Activated T-cell treated with anti-CD3 and anti-CD28 coated beads, Interleukin-2, amount 50 U/mL, for 4 hours (primary cell): ENCODE measurements around the gene DLG2. TPM values are rescaled to one million over a fixed set of nuclear protein-coding genes. Genes with fewer than 3 reads are reported as not detected.

Source experiments
- ATAC-seq, 2 donors: fragments of 200-7000 bp; cut with Tn5 transposase; one replicate each; pipeline ENCODE4 v1.10.0; 2021
- DNase-seq: peaks from one replicate; pipeline ENCODE4 v3.0.0-alpha.2; 2020
- H3K27me3 Mint-ChIP-seq: one replicate; pipeline ENCODE4 v1.8.0; 2021; ENCODE audit warnings: low read depth, mixed read lengths
- H3K36me3 Mint-ChIP-seq: one replicate; pipeline ENCODE4 v1.8.0; 2022; ENCODE audit warnings: mixed read lengths; ENCODE audit not compliant: insufficient read depth
- H3K4me1 Mint-ChIP-seq: one replicate; pipeline ENCODE4 v1.8.0; 2021; ENCODE audit warnings: low read depth, mixed read lengths
- H3K4me3 Mint-ChIP-seq: one replicate; pipeline ENCODE4 v1.8.0; 2021; ENCODE audit warnings: mild to moderate bottlenecking, moderate library complexity, mixed read lengths
- H3K9me3 Mint-ChIP-seq: one replicate; pipeline ENCODE4 v1.8.0; 2021; ENCODE audit warnings: mixed read lengths
- total RNA-seq, 3 donors: library from RNA; stranded (reverse); gene quantifications; one replicate each; pipeline ENCODE4 v1.2.1, GENCODE V29; 2021

Gene DLG2
- total RNA-seq, 3 donors from 2014 or later, result 0.54 to 1.3 (median 0.58) TPM

DNA sequence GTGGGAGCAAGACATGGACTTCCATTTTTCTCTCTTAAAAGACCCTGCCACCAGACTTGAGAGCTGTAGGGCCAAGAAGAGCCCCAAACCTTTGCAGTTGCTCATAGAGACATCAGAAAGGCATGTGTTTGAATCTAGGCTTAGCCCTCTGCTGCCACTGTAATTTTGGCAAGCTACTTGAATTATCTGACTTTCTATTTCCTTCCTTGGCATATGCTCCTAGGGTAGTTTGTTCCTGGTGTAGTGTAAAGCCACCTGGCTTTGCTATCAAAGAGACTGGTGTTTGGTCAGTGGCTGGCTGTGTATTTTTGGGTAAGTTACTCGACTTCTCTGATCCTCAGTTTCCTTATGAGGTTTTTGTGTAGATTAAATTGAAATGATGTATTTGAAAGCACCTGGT lies 2088.9 kb downstream of the DLG2 start:
- ATAC-seq (no peak), DNase-seq (no peak)
- Mint-ChIP-seq H3K4me1 (no peaks in the 10 kb centered on the region), H3K4me3 (no peak overlapping the region), H3K27me3 (no peaks in the 10 kb centered on the region), H3K9me3 (no peaks in the 10 kb centered on the region), H3K36me3 (no peaks in the 10 kb centered on the region)

DNA sequence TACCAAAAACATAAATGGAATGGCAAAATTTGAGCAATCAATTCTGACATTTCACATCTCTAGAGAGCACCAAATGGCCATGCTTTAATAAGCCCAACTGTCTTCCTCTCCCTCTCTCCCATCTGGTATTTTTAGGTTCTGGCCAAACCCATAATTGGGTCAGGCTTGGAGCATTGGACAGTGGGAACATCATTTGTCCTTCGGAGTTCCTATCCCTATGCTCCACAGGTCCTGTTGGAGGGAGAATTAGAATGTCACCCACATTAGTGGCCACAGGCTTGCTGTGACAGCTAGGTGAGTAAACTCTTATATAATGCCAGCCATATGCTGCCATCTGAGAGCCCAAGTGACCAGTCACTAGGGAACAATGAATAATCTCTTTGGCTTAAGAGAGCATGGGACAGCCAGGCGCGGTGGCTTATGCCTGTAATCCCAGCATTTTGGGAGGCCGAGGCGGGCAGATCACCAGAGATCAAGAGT lies 2090.0 kb downstream of the DLG2 start:
- no peaks in the 10 kb centered on the region for H3K9me3 Mint-ChIP-seq
- DNase-seq (no peak), ATAC-seq (no peak)
- H3K4me1 Mint-ChIP-seq, result no peaks in the 10 kb centered on the region
- H3K36me3 Mint-ChIP-seq, result no peaks in the 10 kb centered on the region
- no peaks in the 10 kb centered on the region for H3K27me3 Mint-ChIP-seq
- H3K4me3 Mint-ChIP-seq, result no peak overlapping the region

DNA sequence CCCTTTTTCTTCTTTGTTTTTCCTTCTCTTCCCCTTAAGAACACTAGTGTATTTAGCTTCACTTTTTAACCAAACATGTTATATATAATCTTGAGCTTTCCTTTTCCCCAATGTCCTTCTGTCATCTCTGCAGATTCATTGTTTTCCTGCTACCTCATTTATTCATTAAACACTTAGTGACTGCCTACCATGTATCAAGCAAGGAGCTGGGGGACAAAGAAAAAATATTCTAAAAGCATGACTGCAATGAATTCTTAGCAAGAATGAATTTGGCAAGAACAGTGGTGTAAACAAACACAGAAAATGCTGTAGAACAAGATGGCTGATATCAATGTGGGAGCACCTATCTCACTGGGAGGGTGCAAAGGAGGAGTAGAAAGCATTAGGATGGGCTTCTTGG lies 2094.0 kb downstream of the DLG2 start:
- Mint-ChIP-seq H3K27me3 (no peaks in the 10 kb centered on the region), H3K4me1 (no peaks in the 10 kb centered on the region), H3K9me3 (no peaks in the 10 kb centered on the region), H3K36me3 (no peaks in the 10 kb centered on the region), H3K4me3 (no peak overlapping the region)
- ATAC-seq (no peak), DNase-seq (no peak)

DNA sequence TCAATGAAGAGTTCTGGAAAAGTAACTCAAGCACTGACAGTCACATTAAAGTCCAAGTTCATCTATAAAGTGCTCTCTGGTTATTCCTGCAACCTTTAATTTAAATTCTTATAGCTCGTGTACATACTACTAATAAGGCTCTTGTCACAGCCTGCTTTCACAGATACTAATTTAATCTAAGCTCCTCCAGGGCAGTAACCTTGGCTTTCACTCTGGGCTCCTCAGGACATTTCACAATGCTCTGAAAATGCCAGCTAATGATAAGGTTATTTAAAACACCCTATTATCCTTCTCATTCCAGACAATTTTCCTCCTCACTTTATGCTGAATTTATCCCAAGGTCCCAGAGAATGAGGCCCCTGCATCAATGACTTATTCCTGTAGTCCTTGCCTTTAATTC lies 2098.3 kb downstream of the DLG2 start:
- H3K27me3 Mint-ChIP-seq, result no peaks in the 10 kb centered on the region
- H3K36me3 Mint-ChIP-seq, result no peaks in the 10 kb centered on the region
- ATAC-seq (no peak), DNase-seq (no peak)
- H3K9me3 Mint-ChIP-seq, result no peaks in the 10 kb centered on the region
- no peak overlapping the region for H3K4me3 Mint-ChIP-seq
- H3K4me1 Mint-ChIP-seq, result no peaks in the 10 kb centered on the region

DNA sequence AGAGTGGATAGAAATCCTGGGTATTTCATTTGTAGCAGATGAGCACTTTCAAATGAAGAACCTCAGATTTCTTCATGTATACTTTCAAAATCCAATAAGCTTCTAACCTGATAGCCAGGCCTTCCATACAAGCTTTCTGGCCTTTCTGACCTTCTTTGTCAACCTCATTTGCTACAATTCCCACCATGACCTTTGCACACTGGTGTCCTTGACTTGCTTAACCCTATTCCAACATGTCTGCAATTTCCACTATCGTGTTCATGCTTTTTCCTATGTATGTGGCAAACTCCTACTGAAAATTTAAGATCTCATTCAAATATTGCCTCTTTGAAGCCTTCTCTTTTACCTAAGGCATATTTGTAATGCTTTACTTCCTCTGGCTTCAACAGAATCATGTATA lies 2098.9 kb downstream of the DLG2 start:
- no peaks in the 10 kb centered on the region for H3K36me3 Mint-ChIP-seq
- H3K9me3 Mint-ChIP-seq, result no peaks in the 10 kb centered on the region
- H3K27me3 Mint-ChIP-seq, result no peaks in the 10 kb centered on the region
- H3K4me1 Mint-ChIP-seq, result no peaks in the 10 kb centered on the region
- no peak overlapping the region for H3K4me3 Mint-ChIP-seq
- ATAC-seq, result no peak
- DNase-seq, result no peak

DNA sequence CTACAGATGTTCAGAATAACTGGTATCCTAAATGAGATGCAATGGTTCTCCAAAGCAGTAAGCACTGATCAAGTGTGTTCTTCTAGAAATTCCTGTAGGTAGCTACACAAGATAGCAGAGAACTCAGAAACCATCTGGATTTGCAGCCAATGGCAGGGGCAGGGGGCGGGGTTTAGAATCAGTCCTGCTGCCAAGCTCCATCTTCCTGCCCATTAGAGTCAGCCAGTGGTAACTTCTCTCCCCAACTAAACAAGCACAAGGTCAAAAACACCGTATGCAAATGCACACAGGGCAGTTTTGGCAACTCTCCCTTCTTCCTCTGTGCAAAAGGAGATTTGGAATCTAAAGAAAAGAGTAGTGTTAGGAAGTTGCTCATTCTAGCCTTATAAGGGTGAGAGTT lies 2103.5 kb downstream of the DLG2 start:
- Mint-ChIP-seq H3K27me3 (no peaks in the 10 kb centered on the region), H3K36me3 (no peaks in the 10 kb centered on the region), H3K9me3 (peaks cover 3% of the 10 kb centered on the region), H3K4me3 (no peak overlapping the region), H3K4me1 (no peaks in the 10 kb centered on the region)
- ATAC-seq (no peak), DNase-seq (no peak)

DNA sequence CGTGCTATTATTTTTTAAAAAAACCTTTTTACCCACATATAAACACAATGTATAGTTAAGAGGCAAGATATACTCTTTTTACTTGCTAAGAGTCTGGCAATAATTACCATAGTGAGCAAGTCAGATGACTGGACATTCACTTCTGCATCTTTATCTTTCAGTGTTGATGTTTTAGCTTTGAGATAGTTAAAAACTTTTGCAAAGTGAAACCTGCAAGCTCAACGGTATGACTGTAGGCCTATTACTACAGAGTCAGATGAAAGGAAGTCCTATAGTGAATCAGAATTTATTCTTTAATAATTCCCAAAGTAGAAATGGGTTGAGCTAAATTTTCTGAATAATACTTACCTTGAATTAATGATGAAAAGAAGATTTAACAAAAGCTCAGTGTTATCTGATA lies 2104.2 kb downstream of the DLG2 start:
- H3K4me3 Mint-ChIP-seq, result no peak overlapping the region
- no peak for ATAC-seq

DNA sequence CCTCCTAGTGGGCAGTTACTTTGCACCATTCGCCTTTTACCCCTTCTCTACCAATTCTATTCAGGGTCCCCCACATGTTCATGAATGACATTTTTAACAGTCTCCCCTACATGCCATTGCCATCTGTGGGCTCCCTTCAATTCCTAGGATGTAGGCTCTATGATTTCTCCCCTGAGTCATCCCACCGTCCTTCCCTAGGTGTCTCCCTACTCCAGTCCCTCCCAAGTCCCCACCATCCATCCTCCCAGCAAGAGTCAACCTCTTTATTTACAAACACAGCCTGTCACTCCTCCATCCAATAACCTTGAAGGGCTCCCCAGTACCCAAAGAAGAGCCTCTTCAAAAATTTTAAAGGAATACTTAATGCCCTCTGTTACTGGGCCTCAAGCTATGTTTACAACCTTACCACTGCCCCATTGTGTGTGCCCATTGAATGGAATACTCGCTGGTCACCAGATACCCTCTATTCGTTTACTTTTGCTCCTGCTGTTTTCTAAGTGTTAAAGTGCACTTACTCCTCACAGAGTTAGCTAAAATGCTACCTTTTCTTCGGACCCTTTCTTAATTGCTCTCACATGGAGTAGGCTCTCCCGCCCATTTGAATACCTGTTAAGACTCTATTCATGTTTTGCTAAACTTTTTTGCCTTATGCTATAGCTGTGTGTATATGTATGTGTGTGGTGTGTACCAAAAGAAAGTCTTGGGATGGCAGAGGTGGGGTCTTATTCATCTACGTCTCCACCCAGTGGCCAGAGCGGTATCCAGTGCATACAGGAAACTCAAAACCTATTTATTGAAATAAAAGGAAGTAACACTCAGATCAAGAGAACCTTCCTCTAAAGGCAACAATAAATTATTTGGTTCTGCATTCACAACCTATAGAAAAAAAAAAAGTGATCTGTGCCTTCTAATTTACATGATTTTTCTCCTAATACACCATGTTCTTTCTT lies 2105.2 kb downstream of the DLG2 start:
- ATAC-seq, result no peak
- H3K27me3 Mint-ChIP-seq, result no peaks in the 10 kb centered on the region
- no peak overlapping the region for H3K4me3 Mint-ChIP-seq
- no peak for DNase-seq
- H3K4me1 Mint-ChIP-seq, result no peaks in the 10 kb centered on the region
- H3K36me3 Mint-ChIP-seq, result no peaks in the 10 kb centered on the region
- H3K9me3 Mint-ChIP-seq, result peaks cover 4% of the 10 kb centered on the region

More for the DNA sequence above, 2104.2 kb downstream of the DLG2 start:
- no peaks in the 10 kb centered on the region for H3K4me1 Mint-ChIP-seq
- H3K9me3 Mint-ChIP-seq, result peaks cover 4% of the 10 kb centered on the region
- no peak for DNase-seq
- no peaks in the 10 kb centered on the region for H3K36me3 Mint-ChIP-seq
- no peaks in the 10 kb centered on the region for H3K27me3 Mint-ChIP-seq

DNA sequence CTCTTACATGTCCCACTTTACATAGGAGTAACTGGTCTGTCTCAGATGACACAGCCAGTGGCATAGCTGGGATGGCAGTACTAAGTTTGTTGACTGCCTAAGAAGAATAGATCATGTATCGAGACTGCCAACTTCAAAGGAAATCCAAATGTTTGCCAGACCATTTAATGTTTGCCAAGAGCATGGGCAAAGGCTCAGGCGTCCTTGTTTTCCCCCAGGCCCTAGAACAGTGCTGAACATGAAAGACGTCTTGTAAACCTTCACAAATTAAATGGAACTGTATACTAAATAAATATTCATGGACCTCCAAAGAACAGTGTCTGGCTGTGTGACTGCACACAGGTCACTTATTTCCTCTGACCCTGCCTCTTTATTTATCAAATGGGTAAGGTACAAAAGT lies 2106.3 kb downstream of the DLG2 start:
- Mint-ChIP-seq H3K4me3 (no peak overlapping the region), H3K36me3 (no peaks in the 10 kb centered on the region), H3K4me1 (no peaks in the 10 kb centered on the region), H3K27me3 (no peaks in the 10 kb centered on the region), H3K9me3 (peaks cover 4% of the 10 kb centered on the region)
- DNase-seq, result no peak
- ATAC-seq, result no peak

DNA sequence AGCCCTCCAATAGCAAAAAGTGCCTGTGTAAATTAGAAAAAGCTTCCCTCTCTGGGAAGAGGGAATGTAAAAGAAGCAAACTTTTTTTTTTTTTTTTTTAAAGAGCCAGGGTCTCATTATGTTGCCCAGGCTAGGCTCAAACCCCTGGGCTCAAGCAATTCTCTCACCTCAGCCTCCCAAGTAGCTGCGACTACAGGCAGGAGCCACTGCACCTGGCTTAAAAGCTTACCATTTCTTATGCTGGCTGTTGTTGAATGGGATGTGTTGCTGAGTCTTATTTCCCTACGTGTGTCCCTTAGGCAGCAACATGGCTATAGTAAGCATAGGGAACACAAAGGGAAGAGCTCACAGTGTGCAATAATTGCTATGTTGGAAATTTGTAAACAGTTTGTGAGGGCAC lies 2115.5 kb downstream of the DLG2 start:
- DNase-seq (no peak), ATAC-seq (no peak)
- H3K4me1 Mint-ChIP-seq, result no peaks in the 10 kb centered on the region
- no peak overlapping the region for H3K4me3 Mint-ChIP-seq
- H3K36me3 Mint-ChIP-seq, result no peaks in the 10 kb centered on the region
- no peaks in the 10 kb centered on the region for H3K27me3 Mint-ChIP-seq
- H3K9me3 Mint-ChIP-seq, result peaks cover 5% of the 10 kb centered on the region

DNA sequence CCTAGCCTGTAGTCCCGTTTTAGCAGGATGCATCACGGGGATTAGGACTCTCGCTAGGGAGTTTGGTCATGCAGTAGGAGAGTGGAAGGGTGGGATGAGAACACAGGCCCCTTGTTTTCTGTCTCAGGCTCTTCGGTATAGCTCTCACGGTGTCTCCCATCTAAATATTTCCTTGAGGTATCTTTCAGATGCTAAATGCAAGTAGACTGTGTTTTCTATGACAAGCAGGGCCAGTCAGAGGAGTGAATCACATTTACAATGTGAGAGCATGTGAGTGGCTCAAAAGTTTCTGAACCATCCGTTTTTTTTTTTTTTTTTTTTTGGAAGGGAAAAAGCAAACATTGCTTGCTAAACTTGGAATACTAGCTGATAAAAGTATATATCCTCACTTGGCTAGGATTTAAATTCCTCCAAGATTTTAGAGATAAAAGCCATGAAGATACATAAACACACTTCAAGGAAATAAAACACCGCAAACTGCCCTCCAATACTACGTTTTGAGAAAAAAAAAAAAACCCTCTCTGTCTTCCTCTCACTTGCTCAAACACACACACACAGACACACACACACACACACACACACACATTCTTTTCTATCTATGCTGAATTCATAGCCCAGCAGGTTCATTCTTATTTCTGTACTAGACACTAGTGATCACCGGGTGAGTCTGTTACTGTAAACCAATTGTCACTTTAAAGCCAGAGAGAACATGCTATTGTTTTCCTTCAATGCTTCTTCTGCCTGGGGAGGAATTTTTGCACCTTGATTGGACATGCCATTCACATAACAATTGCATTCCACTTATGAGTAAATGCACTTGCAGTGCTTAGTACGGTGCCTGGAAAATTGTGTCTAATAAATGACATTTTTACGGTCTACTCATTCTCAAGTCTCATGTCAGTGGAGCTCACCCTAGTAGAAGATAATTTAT lies 2116.3 kb downstream of the DLG2 start:
- no peak overlapping the region for H3K4me3 Mint-ChIP-seq
- H3K36me3 Mint-ChIP-seq, result no peaks in the 10 kb centered on the region
- no peaks in the 10 kb centered on the region for H3K27me3 Mint-ChIP-seq
- no peaks in the 10 kb centered on the region for H3K4me1 Mint-ChIP-seq
- ATAC-seq (no peak), DNase-seq (no peak)
- peaks cover 5% of the 10 kb centered on the region for H3K9me3 Mint-ChIP-seq

DNA sequence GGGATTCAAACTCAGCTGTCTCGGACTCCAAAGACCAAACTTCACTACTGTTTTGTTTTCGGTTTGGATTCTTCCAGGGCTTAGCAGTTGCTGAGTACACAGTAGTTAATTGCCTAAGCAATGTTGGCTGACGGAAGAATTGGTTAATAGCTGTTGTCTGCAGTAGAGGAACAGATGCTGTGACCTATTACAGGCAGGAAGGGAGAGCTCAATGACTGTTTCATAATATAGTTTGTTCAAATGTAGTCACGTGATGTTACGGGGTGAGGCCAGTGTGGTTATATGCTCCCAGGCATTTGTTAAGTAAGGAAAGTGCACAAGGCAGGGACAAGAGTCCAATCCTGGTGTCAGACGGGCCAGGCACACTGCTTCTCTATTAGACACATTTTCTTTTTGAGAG lies 2118.3 kb downstream of the DLG2 start:
- DNase-seq, result no peak
- Mint-ChIP-seq H3K9me3 (no peaks in the 10 kb centered on the region), H3K27me3 (no peaks in the 10 kb centered on the region), H3K4me3 (no peak overlapping the region), H3K4me1 (no peaks in the 10 kb centered on the region), H3K36me3 (no peaks in the 10 kb centered on the region)
- no peak for ATAC-seq

DNA sequence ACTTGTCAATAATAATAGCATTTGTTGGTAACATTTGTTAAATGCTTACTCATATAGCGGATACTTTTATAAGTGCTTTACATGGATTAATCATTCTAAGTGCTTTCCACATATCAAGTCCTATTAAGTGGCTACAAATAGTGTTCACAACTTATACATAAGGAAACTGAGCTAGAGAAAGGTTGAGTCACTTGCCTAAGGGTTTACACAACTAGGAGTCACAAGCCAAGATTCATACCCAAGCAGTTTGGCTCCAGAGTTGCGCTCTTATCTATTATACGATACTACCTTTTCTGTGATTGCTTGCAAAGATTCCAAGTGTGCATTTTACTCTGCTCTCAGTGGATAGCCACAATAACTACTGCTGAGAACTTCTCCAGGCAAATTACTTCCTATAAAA lies 2125.1 kb downstream of the DLG2 start:
- Mint-ChIP-seq H3K4me1 (no peaks in the 10 kb centered on the region), H3K4me3 (no peak overlapping the region), H3K36me3 (no peaks in the 10 kb centered on the region), H3K27me3 (no peaks in the 10 kb centered on the region), H3K9me3 (no peaks in the 10 kb centered on the region)
- DNase-seq, result no peak
- no peak for ATAC-seq

DNA sequence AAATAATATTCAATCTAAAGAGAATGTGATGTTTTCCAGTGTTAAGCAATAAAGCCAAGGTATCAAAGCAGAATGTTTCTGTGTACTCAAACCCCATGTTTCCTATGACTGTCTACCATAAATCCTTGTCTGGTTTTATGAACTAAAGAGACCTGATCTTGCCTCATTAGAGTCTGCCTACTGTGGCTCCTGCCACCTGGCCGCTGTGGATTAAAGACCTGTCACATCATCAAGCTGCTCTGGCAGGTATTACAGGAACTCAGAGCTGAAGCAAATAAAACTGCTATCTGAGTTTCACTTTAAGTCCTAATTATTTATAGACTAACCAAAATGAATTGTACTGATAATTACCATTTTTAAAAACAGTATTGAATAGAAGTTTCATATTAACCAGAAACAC lies 2133.2 kb downstream of the DLG2 start:
- Mint-ChIP-seq H3K36me3 (no peaks in the 10 kb centered on the region), H3K4me3 (no peak overlapping the region), H3K27me3 (peaks cover 4% of the 10 kb centered on the region), H3K4me1 (no peaks in the 10 kb centered on the region), H3K9me3 (no peaks in the 10 kb centered on the region)
- no peak for ATAC-seq
- DNase-seq, result no peak
